K562 (cell line): Measurements from ENCODE around the gene SYNGR3. TPM values are rescaled to one million over a fixed set of nuclear protein-coding genes. Genes with fewer than 3 reads are reported as not detected.
A peak's percentile ranks its signal among the peaks of the same experiment; 100 is the strongest.

Experiments used
- CBX3 ChIP-seq, 2 experiments: IDR thresholded peaks; 1 replicate in 1 of 2; 2 replicates in 1 of 2; pipeline ENCODE4 v1.6.1; 2012; ENCODE audit warnings: inconsistent platforms in 2 of 2, low read length in 2 of 2, borderline replicate concordance in 1 of 2, control low read depth in 1 of 2
- CSDE1 ChIP-seq, 2 experiments: fragments of 450-650 bp; IDR thresholded peaks; 2 replicates each; pipeline ENCODE4 v1.6.1; 2016; ENCODE audit warnings: mild to moderate bottlenecking in 1 of 2
- ETS2 ChIP-seq: IDR thresholded peaks from 2 replicates; pipeline ENCODE4 v1.6.1; 2016; ENCODE audit warnings: borderline replicate concordance, missing genetic modification characterization, mild to moderate bottlenecking, moderate library complexity, missing compliant biosample characterization; ENCODE audit not compliant: poor library complexity, severe bottlenecking
- HNRNPLL ChIP-seq: fragments of 200-400 bp; formaldehyde crosslinking; IDR thresholded peaks from 2 replicates; pipeline ENCODE4 v1.6.1; 2017; ENCODE audit warnings: low read length, low read depth, mild to moderate bottlenecking; ENCODE audit not compliant: poor library complexity, severe bottlenecking
- IFI16 ChIP-seq: fragments of 250-450 bp; sonication (Bioruptor Pico); IDR thresholded peaks from 2 replicates; pipeline ENCODE4 v2.1.2; 2022; ENCODE audit warnings: mild to moderate bottlenecking, inconsistent platforms
- NR2C2 ChIP-seq, 2 experiments: fragments of 200-800 bp in 1 of 2; sonication (Bioruptor generic) in 1 of 2; sonication (generic) in 1 of 2; formaldehyde crosslinking in 1 of 2; IDR thresholded peaks; 2 replicates each; pipeline versions ENCODE4 v1.6.1 to v1.8.0; 2016 to 2022; ENCODE audit warnings: mild to moderate bottlenecking in 1 of 2, missing compliant biosample characterization in 1 of 2, missing genetic modification characterization in 1 of 2, missing genetic modification reagents in 1 of 2
- NR4A1 ChIP-seq, 2 experiments: fragments of 250-450 bp in 1 of 2; fragments of 450-650 bp in 1 of 2; sonication (Bioruptor Pico) in 1 of 2; IDR thresholded peaks; 2 replicates each; pipeline versions ENCODE4 v1.4.0 to v1.6.1; 2016 to 2020; ENCODE audit warnings: mild to moderate bottlenecking in 2 of 2, missing compliant biosample characterization in 1 of 2, missing genetic modification characterization in 1 of 2, moderate library complexity in 1 of 2
- SMAD4 ChIP-seq: fragments of 250-450 bp; sonication (Bioruptor Pico); conservative IDR thresholded peaks from 2 replicates; pipeline ENCODE4 v1.8.0; 2021; ENCODE audit warnings: inconsistent platforms, mild to moderate bottlenecking, moderate library complexity
- SPI1 ChIP-seq: IDR thresholded peaks from 2 replicates; pipeline ENCODE4 v1.6.1; 2011; ENCODE audit warnings: low read depth, low read length, control low read depth, borderline replicate concordance
- TGIF2 ChIP-seq: sonication (generic); formaldehyde crosslinking; IDR thresholded peaks from 2 replicates; pipeline ENCODE4 v1.8.1; 2022; ENCODE audit warnings: mild to moderate bottlenecking, missing genetic modification reagents, moderate library complexity
- U2AF2 ChIP-seq: fragments of 200-400 bp; formaldehyde crosslinking; optimal IDR thresholded peaks from 2 replicates; pipeline ENCODE3; 2017; ENCODE audit warnings: low read depth, mild to moderate bottlenecking, low read length
- ZKSCAN1 ChIP-seq: fragments of 150-350 bp; IDR thresholded peaks from 2 replicates; pipeline ENCODE4 v1.6.1; 2016; ENCODE audit warnings: low read depth, low read length
- ZNF584 ChIP-seq: fragments of 200-800 bp; sonication (Bioruptor generic); IDR thresholded peaks from 2 replicates; pipeline ENCODE4 v1.6.1; 2016; ENCODE audit warnings: low read depth, mild to moderate bottlenecking, missing genetic modification characterization, missing compliant biosample characterization
- polyA plus RNA-seq, 8 experiments: library from polyadenylated mRNA; depleted of rRNA in 4 of 8; stranded (reverse) in 5 of 8; unstranded in 3 of 8; fragments of >200 nt; fragmentation: Nextera tagmentation in 2 of 8; fragmentation: Illumina TruSeq in 1 of 8; extraction: Ambion mirVana in 2 of 8; extraction: Trizol in 1 of 8; gene quantifications; 2 replicates each; pipeline versions ENCODE4 v1.2.1 to v1.2.3, GENCODE V29; 2011 to 2014; ENCODE audit warnings: inconsistent platforms in 1 of 8, missing spikeins in 1 of 8
- total RNA-seq, 7 experiments: library from RNA; depleted of rRNA in 6 of 7; stranded (reverse); fragments of >200 nt in 6 of 7; fragmentation: Illumina TruSeq in 2 of 7; extraction: Trizol in 2 of 7; gene quantifications; 2 replicates each; pipeline versions ENCODE4 v1.2.1 to v1.2.3, GENCODE V29; 2011 to 2021; ENCODE audit warnings: low replicate concordance in 1 of 7
- TF ChIP-seq, protein P1 (sequence below): sonication (generic); formaldehyde crosslinking; IDR thresholded peaks from 2 replicates; pipeline ENCODE4 v1.8.0; 2023; ENCODE audit warnings: mild to moderate bottlenecking, missing genetic modification reagents
- TF ChIP-seq, protein P2 (sequence below): sonication (generic); formaldehyde crosslinking; IDR thresholded peaks from 2 replicates; pipeline ENCODE4 v1.8.0; 2022; ENCODE audit warnings: mild to moderate bottlenecking, low read depth, missing genetic modification reagents
- TF ChIP-seq, protein P3 (sequence below), 2 experiments: fragments of 450-650 bp; IDR thresholded peaks; 2 replicates each; pipeline ENCODE4 v1.6.1; 2016
- TF ChIP-seq, protein P4 (sequence below), 3 experiments: fragments of 200-800 bp in 1 of 3; sonication (Bioruptor generic) in 1 of 3; sonication (generic) in 1 of 3; formaldehyde crosslinking in 1 of 3; IDR thresholded peaks; 2 replicates each; pipeline versions ENCODE4 v1.6.1 to v1.8.0; 2016 to 2022; ENCODE audit warnings: mild to moderate bottlenecking in 2 of 3, missing compliant biosample characterization in 2 of 3, missing genetic modification characterization in 2 of 3, missing genetic modification reagents in 1 of 3

SYNGR3 gene
- total and polyA plus RNA-seq, 9 of the 15 experiments (the other 6 are each of a cell fraction or from before 2014, with no cell fraction given) = 3.7 to 69.2 (median 36.3) TPM

DNA sequence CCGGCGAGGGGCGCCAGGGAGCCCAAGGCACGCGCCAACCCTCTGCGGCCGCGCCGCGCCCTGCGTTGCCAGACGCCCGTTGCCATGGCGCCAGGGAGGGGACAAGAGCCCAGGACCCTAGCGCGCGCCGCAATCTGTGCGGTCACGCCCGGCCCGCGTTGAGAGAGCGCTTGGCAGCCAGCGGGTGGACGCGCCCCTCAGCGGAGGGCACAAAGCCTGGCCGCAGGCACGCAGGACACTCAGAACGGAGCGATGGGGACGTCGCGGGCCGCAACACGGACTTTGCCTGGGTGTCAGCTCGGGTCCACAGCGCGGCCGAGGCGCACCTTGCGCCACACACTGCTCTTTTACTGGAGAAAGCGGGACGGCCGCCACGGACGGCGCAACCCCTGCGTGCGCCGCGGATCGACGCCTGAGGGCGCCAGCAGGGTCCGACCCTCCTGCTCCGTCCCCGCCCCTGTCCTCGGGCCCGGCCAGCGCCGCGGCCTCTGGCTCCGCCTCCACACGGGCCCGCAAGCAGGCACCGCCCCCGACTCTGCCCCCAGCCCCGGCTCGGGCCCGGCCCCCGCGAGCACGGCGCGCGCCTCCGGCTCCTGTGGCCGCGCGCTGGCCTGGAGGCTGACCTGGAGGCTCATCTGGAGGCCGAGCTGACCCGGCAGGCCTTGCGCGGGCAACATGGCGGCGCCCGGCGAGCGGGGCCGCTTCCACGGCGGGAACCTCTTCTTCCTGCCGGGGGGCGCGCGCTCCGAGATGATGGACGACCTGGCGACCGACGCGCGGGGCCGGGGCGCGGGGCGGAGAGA lies 6.0 kb upstream of the SYNGR3 start, which contains the start of gene GFER (continued):
- TF ChIP-seq CSDE1 (IDR thresholded peaks at IDR 0.05) (peak in 1 of 2 experiments; percentile 73; a peak in 1 of 4 replicates), SMAD4 (CRISPR knock-in tag) (peak; percentile 80), NR4A1 (CRISPR knock-in tag; IDR thresholded peaks at IDR 0.05) (peak; percentile 79; the same call in 1 of the 2 replicates), NR4A1 (tag; IDR thresholded peaks at IDR 0.05) (peak; percentile 71), HNRNPLL (peak; percentile 93), ETS2 (tag) (no peak), ZNF584 (peak; percentile 92), IFI16 (CRISPR knock-in tag) (no peak), SPI1 (no peak), CBX3 (IDR thresholded peaks at IDR 0.05; ENCODE audit: borderline replicate concordance in 1 of 2, low read length in 2 of 2) (0 out of 3 replicates have a peak, but pooled peaks of 1 of the 2 experiments have one; percentile 9), NR2C2 (CRISPR knock-in tag; IDR thresholded peaks at IDR 0.05) (peak; percentile 87), NR2C2 (tag; IDR thresholded peaks at IDR 0.05) (peak; percentile 99), U2AF2 (no peak), ZKSCAN1 (0 out of 2 replicates have a peak, but pooled peaks have one; percentile 41), TGIF2 (CRISPR knock-in tag) (no peak; the same call in 1 of the 2 replicates)
- TF ChIP-seq, protein P1, sequence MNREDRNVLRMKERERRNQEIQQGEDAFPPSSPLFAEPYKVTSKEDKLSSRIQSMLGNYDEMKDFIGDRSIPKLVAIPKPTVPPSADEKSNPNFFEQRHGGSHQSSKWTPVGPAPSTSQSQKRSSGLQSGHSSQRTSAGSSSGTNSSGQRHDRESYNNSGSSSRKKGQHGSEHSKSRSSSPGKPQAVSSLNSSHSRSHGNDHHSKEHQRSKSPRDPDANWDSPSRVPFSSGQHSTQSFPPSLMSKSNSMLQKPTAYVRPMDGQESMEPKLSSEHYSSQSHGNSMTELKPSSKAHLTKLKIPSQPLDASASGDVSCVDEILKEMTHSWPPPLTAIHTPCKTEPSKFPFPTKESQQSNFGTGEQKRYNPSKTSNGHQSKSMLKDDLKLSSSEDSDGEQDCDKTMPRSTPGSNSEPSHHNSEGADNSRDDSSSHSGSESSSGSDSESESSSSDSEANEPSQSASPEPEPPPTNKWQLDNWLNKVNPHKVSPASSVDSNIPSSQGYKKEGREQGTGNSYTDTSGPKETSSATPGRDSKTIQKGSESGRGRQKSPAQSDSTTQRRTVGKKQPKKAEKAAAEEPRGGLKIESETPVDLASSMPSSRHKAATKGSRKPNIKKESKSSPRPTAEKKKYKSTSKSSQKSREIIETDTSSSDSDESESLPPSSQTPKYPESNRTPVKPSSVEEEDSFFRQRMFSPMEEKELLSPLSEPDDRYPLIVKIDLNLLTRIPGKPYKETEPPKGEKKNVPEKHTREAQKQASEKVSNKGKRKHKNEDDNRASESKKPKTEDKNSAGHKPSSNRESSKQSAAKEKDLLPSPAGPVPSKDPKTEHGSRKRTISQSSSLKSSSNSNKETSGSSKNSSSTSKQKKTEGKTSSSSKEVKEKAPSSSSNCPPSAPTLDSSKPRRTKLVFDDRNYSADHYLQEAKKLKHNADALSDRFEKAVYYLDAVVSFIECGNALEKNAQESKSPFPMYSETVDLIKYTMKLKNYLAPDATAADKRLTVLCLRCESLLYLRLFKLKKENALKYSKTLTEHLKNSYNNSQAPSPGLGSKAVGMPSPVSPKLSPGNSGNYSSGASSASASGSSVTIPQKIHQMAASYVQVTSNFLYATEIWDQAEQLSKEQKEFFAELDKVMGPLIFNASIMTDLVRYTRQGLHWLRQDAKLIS = peak; percentile 52; the same call in 1 of the 2 replicates
- TF ChIP-seq, protein P2, sequence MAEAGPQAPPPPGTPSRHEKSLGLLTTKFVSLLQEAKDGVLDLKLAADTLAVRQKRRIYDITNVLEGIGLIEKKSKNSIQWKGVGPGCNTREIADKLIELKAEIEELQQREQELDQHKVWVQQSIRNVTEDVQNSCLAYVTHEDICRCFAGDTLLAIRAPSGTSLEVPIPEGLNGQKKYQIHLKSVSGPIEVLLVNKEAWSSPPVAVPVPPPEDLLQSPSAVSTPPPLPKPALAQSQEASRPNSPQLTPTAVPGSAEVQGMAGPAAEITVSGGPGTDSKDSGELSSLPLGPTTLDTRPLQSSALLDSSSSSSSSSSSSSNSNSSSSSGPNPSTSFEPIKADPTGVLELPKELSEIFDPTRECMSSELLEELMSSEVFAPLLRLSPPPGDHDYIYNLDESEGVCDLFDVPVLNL (CRISPR knock-in tag) = peak; percentile 78; the same call in 1 of the 2 replicates
- TF ChIP-seq, protein P3, sequence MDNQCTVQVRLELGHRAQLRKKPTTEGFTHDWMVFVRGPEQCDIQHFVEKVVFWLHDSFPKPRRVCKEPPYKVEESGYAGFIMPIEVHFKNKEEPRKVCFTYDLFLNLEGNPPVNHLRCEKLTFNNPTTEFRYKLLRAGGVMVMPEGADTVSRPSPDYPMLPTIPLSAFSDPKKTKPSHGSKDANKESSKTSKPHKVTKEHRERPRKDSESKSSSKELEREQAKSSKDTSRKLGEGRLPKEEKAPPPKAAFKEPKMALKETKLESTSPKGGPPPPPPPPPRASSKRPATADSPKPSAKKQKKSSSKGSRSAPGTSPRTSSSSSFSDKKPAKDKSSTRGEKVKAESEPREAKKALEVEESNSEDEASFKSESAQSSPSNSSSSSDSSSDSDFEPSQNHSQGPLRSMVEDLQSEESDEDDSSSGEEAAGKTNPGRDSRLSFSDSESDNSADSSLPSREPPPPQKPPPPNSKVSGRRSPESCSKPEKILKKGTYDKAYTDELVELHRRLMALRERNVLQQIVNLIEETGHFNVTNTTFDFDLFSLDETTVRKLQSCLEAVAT (IDR thresholded peaks at IDR 0.05) = no peak
- TF ChIP-seq, protein P4, sequence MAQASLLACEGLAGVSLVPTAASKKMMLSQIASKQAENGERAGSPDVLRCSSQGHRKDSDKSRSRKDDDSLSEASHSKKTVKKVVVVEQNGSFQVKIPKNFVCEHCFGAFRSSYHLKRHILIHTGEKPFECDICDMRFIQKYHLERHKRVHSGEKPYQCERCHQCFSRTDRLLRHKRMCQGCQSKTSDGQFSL (CRISPR knock-in tag; IDR thresholded peaks at IDR 0.05) = peak; percentile 52; the same call in 1 of the 2 replicates
- TF ChIP-seq, protein P4 (tag; IDR thresholded peaks at IDR 0.05) = no peak
